Kidney (tissue), 14 donors: Measurements from ENCODE around the gene CHD5. TPM values are rescaled to one million over a fixed set of nuclear protein-coding genes. Genes with fewer than 3 reads are reported as not detected.

Experiments used
- DNase-seq, 5 donors: peaks; one replicate each; pipeline ENCODE4 v3.0.0-alpha.2; 2013 to 2020
- FAIRE-seq: peaks from 2 replicates; lab custom pipeline; 2012; peaks lifted over from hg19 to GRCh38; lab: Jason Lieb, UNC
- H3K27ac ChIP-seq, 2 donors: one replicate each; pipeline ENCODE4 v1.7.0; 2013; ENCODE audit warnings: low read depth in 2 of 2, low read length in 2 of 2, inconsistent platforms in 1 of 2
- H3K27me3 ChIP-seq: one replicate; pipeline ENCODE4 v1.7.1; 2013; ENCODE audit warnings: low read length, inconsistent platforms; ENCODE audit not compliant: control insufficient read depth, insufficient read depth
- H3K36me3 ChIP-seq, 3 donors: one replicate each; pipeline versions ENCODE4 v1.7.0 to v1.7.1; 2013; ENCODE audit warnings: low read length in 3 of 3, control low read depth in 1 of 3, inconsistent platforms in 1 of 3; ENCODE audit not compliant: insufficient read depth in 3 of 3, control insufficient read depth in 2 of 3
- H3K4me1 ChIP-seq, 3 donors: one replicate each; pipeline versions ENCODE4 v1.7.0 to v1.7.1; 2013; ENCODE audit warnings: low read length in 3 of 3, inconsistent platforms in 1 of 3, low read depth in 1 of 3; ENCODE audit not compliant: control insufficient read depth in 2 of 3, insufficient read depth in 2 of 3
- H3K4me3 ChIP-seq, 3 donors: one replicate each; pipeline versions ENCODE4 v1.7.0 to v1.8.1; 2013; ENCODE audit warnings: low read length in 3 of 3, control low read depth in 1 of 3, inconsistent platforms in 1 of 3
- H3K9ac ChIP-seq, 3 donors: one replicate each; pipeline versions ENCODE4 v1.7.0 to v1.7.1; 2013; ENCODE audit warnings: low read length in 3 of 3, control low read depth in 1 of 3, inconsistent platforms in 1 of 3
- H3K9me3 ChIP-seq, 3 donors: one replicate each; pipeline versions ENCODE4 v1.7.0 to v1.7.1; 2013; ENCODE audit warnings: low read length in 3 of 3, control low read depth in 1 of 3, inconsistent platforms in 1 of 3; ENCODE audit not compliant: control insufficient read depth in 2 of 3, insufficient read depth in 1 of 3
- intact Hi-C: fragments of 100-400 bp; cut with DNase I; formaldehyde crosslinking; loops from one replicate; pipeline ENCODE4 v1.11.1; 2022
- polyA plus RNA-seq: library from polyadenylated mRNA; stranded (reverse); fragments of 350-450 nt; fragmentation: Illumina TruSeq; extraction: RNeasy Lipid Tissue Mini Kit (QIAGEN cat#74804); gene quantifications from one replicate; pipeline ENCODE4 v1.2.3, GENCODE V29; 2014; ENCODE audit warnings: low read depth, low replicate concordance; ENCODE audit not compliant: insufficient read depth
- total RNA-seq: library from RNA; stranded (reverse); fragmentation: NEBNext Ultra II Directional; extraction: Animal tissue kit (Norgen Biotek cat#: 25700); gene quantifications from one replicate; pipeline ENCODE4 v1.2.1, GENCODE V29; 2021
- TF ChIP-seq, protein P1 (sequence below): IDR thresholded peaks from 3 replicates; pipeline ENCODE4 v1.5.1; 2012; ENCODE audit warnings: mild to moderate bottlenecking, moderate library complexity, borderline replicate concordance; ENCODE audit not compliant: insufficient read depth; ENCODE audit errors: extremely low read depth
- donor health status: control.
- donor health status: control.
- donor health status: control.
- donor health status: control.
- donor health status: control.
- donor health status: DM: yes; HTN: yes; CAD: no.
- donor health status: Normal renal cell carcinoma (clear cell type).

Gene CHD5
- total and polyA plus RNA-seq, 2 donors from 2014 or later = 0.54 to 0.85 TPM

DNA sequence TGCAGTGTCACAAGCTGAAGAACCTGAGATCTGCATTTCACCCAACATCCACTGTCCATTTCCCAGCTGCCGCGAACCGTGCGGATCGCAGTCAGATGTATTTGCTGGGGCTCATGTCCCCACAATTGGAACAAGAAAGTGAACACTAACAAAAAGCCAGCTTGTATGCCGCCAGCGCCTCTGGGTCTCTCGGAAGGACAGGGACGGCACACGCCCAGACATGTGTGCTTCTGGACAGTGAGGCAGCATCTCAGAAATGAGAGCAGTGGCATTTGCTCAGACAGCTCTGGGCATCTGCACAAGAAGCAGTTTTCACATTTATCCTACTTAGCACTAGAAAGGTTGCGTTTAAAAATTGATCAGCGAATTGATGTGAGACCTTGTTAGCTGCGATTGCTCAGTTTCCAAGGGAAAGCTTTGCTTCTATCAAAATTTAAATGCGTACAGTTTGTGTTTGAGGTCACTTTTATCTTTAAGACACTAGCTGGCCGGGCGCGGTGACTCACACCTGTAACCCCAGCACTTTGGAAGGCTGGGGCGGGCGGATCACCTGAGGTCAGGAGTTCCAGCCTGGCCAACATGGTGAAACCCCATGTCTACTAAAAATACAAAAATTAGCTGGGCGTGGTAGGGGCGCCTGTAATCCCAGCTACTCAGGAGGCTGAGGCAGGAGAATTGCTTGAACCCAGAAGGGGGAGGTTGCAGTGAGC, 105.8 kb downstream of the CHD5 start:
- intact Hi-C loops = no loop called here
- Histone ChIP-seq H3K27me3 (no peaks in the 10 kb centered on the region), H3K27ac (no peak overlapping the region), H3K36me3 (no peaks in the 10 kb centered on the region), H3K9ac (no peak overlapping the region), H3K4me3 (no peak overlapping the region), H3K9me3 (no peaks in the 10 kb centered on the region), H3K4me1 (peaks cover 0 to 3% (median 0%) of the 10 kb centered on the region in 3 donors)
- no peak for DNase-seq
- TF ChIP-seq, protein P1, sequence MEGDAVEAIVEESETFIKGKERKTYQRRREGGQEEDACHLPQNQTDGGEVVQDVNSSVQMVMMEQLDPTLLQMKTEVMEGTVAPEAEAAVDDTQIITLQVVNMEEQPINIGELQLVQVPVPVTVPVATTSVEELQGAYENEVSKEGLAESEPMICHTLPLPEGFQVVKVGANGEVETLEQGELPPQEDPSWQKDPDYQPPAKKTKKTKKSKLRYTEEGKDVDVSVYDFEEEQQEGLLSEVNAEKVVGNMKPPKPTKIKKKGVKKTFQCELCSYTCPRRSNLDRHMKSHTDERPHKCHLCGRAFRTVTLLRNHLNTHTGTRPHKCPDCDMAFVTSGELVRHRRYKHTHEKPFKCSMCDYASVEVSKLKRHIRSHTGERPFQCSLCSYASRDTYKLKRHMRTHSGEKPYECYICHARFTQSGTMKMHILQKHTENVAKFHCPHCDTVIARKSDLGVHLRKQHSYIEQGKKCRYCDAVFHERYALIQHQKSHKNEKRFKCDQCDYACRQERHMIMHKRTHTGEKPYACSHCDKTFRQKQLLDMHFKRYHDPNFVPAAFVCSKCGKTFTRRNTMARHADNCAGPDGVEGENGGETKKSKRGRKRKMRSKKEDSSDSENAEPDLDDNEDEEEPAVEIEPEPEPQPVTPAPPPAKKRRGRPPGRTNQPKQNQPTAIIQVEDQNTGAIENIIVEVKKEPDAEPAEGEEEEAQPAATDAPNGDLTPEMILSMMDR = no peak
- no peak for FAIRE-seq

- no peak overlapping the region for H3K27ac ChIP-seq
- peaks cover 0 to under 1% (median 0%) of the 10 kb centered on the region in 3 donors for H3K4me1 ChIP-seq
- intact Hi-C loops = no loop called here
- no peak for FAIRE-seq
- H3K36me3 ChIP-seq = no peaks in the 10 kb centered on the region
- no peaks in the 10 kb centered on the region for H3K9me3 ChIP-seq
- no peak overlapping the region for H3K9ac ChIP-seq
- no peak overlapping the region for H3K4me3 ChIP-seq
- TF ChIP-seq, protein P1 = no peak
- H3K27me3 ChIP-seq = no peaks in the 10 kb centered on the region
- no peak for DNase-seq
These were observed 106.6 kb downstream of the CHD5 start for GRCh38 chr1:6073480-6074053.

DNA sequence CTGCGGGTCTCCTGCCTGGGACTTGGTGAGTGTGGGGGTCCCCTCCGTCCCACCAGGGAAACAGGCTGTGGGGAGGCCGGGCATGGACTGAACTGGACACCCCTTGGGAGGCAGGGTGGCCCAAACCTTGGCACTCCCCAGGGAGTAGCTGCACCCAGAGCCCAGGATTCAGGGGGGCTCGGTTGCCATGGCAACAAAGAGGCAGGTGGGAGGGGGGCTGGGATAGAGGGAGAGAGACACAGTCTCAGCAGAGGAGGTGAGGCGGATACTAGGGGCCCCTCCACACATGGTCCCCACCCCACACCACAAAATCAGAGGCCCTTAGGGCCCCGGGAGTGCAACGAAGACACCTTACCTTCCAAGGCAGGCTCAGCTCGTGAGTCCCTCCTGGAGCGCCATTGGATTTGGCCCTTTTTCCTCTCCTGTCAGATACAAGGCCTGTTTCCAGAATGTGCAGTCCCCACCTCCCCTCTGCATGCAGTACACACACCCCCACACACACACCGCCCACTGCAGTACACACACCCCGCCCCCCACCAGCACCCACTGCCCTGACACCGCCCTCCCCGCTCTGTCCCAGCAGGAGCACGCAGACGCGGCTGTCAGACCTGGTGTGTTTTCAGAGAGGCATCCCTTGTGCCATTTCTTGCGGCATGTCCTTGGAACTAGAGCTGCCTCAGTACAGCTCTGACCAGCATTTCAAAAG, 107.2 kb downstream of the CHD5 start:
- H3K9me3 ChIP-seq = no peaks in the 10 kb centered on the region
- no peak for DNase-seq
- H3K4me3 ChIP-seq = no peak overlapping the region
- intact Hi-C loops = no loop called here
- TF ChIP-seq, protein P1 = no peak
- H3K36me3 ChIP-seq = no peaks in the 10 kb centered on the region
- no peak overlapping the region for H3K27ac ChIP-seq
- H3K27me3 ChIP-seq = no peaks in the 10 kb centered on the region
- H3K4me1 ChIP-seq = no peaks in the 10 kb centered on the region
- no peak overlapping the region for H3K9ac ChIP-seq
- no peak for FAIRE-seq
